Mesothelial cell of epicardium (in vitro differentiated cells): ENCODE results near the gene INTS7. TPM values are rescaled to one million over a fixed set of nuclear protein-coding genes. Genes with fewer than 3 reads are reported as not detected.

ENCODE experiments used
- DNase-seq, 2 experiments: peaks; one replicate each; pipeline ENCODE4 v3.0.0; 2021; ENCODE audit warnings: low spot score in 2 of 2; ENCODE audit not compliant: unreplicated experiment in 2 of 2
- H3K27ac Mint-ChIP-seq: 2 replicates; pipeline ENCODE4 v1.8.0; 2021; ENCODE audit warnings: mixed read lengths
- H3K27me3 Mint-ChIP-seq: 2 replicates; pipeline ENCODE4 v1.8.0; 2021; ENCODE audit warnings: low read depth, mixed read lengths
- H3K36me3 Mint-ChIP-seq: 2 replicates; pipeline ENCODE4 v1.8.0; 2021; ENCODE audit warnings: mixed read lengths
- H3K4me1 Mint-ChIP-seq: 2 replicates; pipeline ENCODE4 v1.8.0; 2021; ENCODE audit warnings: mixed read lengths
- H3K4me3 Mint-ChIP-seq: 2 replicates; pipeline ENCODE4 v1.8.0; 2021; ENCODE audit warnings: mild to moderate bottlenecking, moderate library complexity, mixed read lengths
- H3K9me3 Mint-ChIP-seq: 2 replicates; pipeline ENCODE4 v1.8.0; 2021; ENCODE audit warnings: mixed read lengths
- CTCF ChIP-seq: fragments of 200-600 bp; sonication (generic); IDR thresholded peaks from one replicate; pipeline ENCODE4 v1.5.0; 2021; ENCODE audit warnings: antibody characterized with exemption; ENCODE audit not compliant: unreplicated experiment
- microRNA-seq: library from miRNA; unstranded; fragments of <30 nt; microRNA quantifications from one replicate; pipeline ENCODE4 v1.2.0, GENCODE V29; 2021; ENCODE audit warnings: inconsistent platforms, mixed read lengths
- total RNA-seq: library from RNA; stranded (reverse); gene quantifications from 3 replicates; pipeline ENCODE4 v1.2.1, GENCODE V29; 2021

Gene INTS7
- total RNA-seq, 1 donor from 2014 or later: 16.5 TPM

- Mint-ChIP-seq H3K27me3 (peaks cover 2% of the 10 kb centered on the region), H3K4me3 (no peak overlapping the region), H3K27ac (no peak overlapping the region), H3K36me3 (no peaks in the 10 kb centered on the region), H3K4me1 (no peaks in the 10 kb centered on the region), H3K9me3 (no peaks in the 10 kb centered on the region)
- no peak for TF ChIP-seq CTCF
- DNase-seq: no peak
Measured at GRCh38 chr1:211895126-211895759, 140.1 kb downstream of the INTS7 start.

- no peak for DNase-seq
- Mint-ChIP-seq H3K36me3 (no peaks in the 10 kb centered on the region), H3K9me3 (no peaks in the 10 kb centered on the region), H3K27me3 (peaks cover 2% of the 10 kb centered on the region), H3K27ac (no peak overlapping the region), H3K4me1 (no peaks in the 10 kb centered on the region), H3K4me3 (no peak overlapping the region)
- TF ChIP-seq CTCF: no peak
Measured at GRCh38 chr1:211894312-211894711, 141.0 kb downstream of the INTS7 start.

- H3K4me3 Mint-ChIP-seq: no peak overlapping the region
- H3K9me3 Mint-ChIP-seq: no peaks in the 10 kb centered on the region
- no peaks in the 10 kb centered on the region for H3K36me3 Mint-ChIP-seq
- no peak overlapping the region for H3K27ac Mint-ChIP-seq
- H3K4me1 Mint-ChIP-seq: peaks cover 3% of the 10 kb centered on the region
- H3K27me3 Mint-ChIP-seq: peaks cover 2% of the 10 kb centered on the region
- DNase-seq: no peak
- TF ChIP-seq CTCF: no peak
Measured at GRCh38 chr1:211893260-211893659, 142.1 kb downstream of the INTS7 start.

GRCh38 chr1:211892577-211892976, 142.8 kb downstream of the INTS7 start:
- Mint-ChIP-seq H3K4me3 (no peak overlapping the region), H3K27me3 (peaks cover 2% of the 10 kb centered on the region), H3K36me3 (no peaks in the 10 kb centered on the region), H3K4me1 (peaks cover 3% of the 10 kb centered on the region), H3K27ac (no peak overlapping the region), H3K9me3 (no peaks in the 10 kb centered on the region)
- DNase-seq: no peak
- TF ChIP-seq CTCF: no peak

GRCh38 chr1:211891708-211892107, 143.6 kb downstream of the INTS7 start:
- Mint-ChIP-seq H3K27ac (no peak overlapping the region), H3K4me3 (no peak overlapping the region), H3K9me3 (no peaks in the 10 kb centered on the region), H3K36me3 (no peaks in the 10 kb centered on the region), H3K4me1 (peaks cover 3% of the 10 kb centered on the region), H3K27me3 (peaks cover 2% of the 10 kb centered on the region)
- no peak for DNase-seq
- no peak for TF ChIP-seq CTCF

Small RNA genes within 50 kb of the gene (microRNA-seq; reads per million reads assigned to microRNA genes)
- gene MIR3122: not detected

Other genes starting within 250 kb of the INTS7 start
- 29.8 to 35.6 TPM (median 34.1 TPM) in 3 replicates for gene LPGAT1, start 204.8 kb downstream of the INTS7 start, total RNA-seq
- 12.7 to 14.9 TPM (median 14.1 TPM) in 3 replicates for gene DTL, start 191 bp upstream of the INTS7 start, total RNA-seq
- 10.1 to 11.6 TPM (median 10.7 TPM) in 3 replicates for gene PPP2R5A, start 249.9 kb upstream of the INTS7 start, total RNA-seq